SK-N-SH (cell line): ENCODE measurements around the gene PICALM. TPM values are rescaled to one million over a fixed set of nuclear protein-coding genes. Genes with fewer than 3 reads are reported as not detected.
"Not testable (repeated sequence)": the region's sequence is repeated elsewhere in the genome, so short reads cannot be mapped to it uniquely, and the experiment has no call there.

Experiments
- CTCF ChIA-PET: fragments of 300-600, 350-600 bp; formaldehyde crosslinking; extraction: SDS; loops from one replicate; lab custom pipeline; 2021; lab: Yijun Ruan, JAX
- POLR2A ChIA-PET: fragments of 350-600 bp; sonication (Branson Sonifier 250); formaldehyde crosslinking; extraction: SDS; loops from one replicate; lab custom pipeline; 2020; ENCODE audit warnings: antibody characterized with exemption, inconsistent platforms; lab: Yijun Ruan, JAX
- DNase-seq: peaks from one replicate; pipeline ENCODE4 v3.0.0; 2012
- H2AFZ ChIP-seq: fragments of 200-600 bp; sonication (generic); 2 replicates; pipeline ENCODE4 v1.8.1; 2016; ENCODE audit warnings: antibody characterized with exemption, mild to moderate bottlenecking, low read depth
- H3F3A ChIP-seq: fragments of 200-600 bp; sonication (generic); replicated peaks from 2 replicates; pipeline ENCODE3; 2016; ENCODE audit warnings: antibody characterized with exemption, mild to moderate bottlenecking; ENCODE audit not compliant: insufficient read depth
- H3K27ac ChIP-seq, 2 experiments: fragments of 200-500 bp in 1 of 2; fragments of 200-600 bp in 1 of 2; sonication (Bioruptor generic) in 1 of 2; sonication (generic), shearing (Covaris generic) in 1 of 2; 2 replicates each; pipeline versions ENCODE4 v1.5.1 to v1.6.1; 2014 to 2016; ENCODE audit warnings: low read depth in 2 of 2, inconsistent platforms in 1 of 2, low read length in 1 of 2, mild to moderate bottlenecking in 1 of 2, mixed read lengths in 1 of 2
- H3K27me3 ChIP-seq: fragments of 200-600 bp; sonication (generic), shearing (Covaris generic); 2 replicates; pipeline ENCODE4 v1.6.1; 2016; ENCODE audit warnings: mixed run types; ENCODE audit not compliant: insufficient read depth
- H3K36me3 ChIP-seq, 2 experiments: fragments of 200-500 bp in 1 of 2; fragments of 200-600 bp in 1 of 2; sonication (Bioruptor generic) in 1 of 2; sonication (generic) in 1 of 2; replicated peaks in 1 of 2; 2 replicates each; pipeline versions ENCODE3 to v1.5.1; 2014 to 2016; ENCODE audit warnings: low read length in 1 of 2, mild to moderate bottlenecking in 1 of 2; ENCODE audit not compliant: insufficient read depth in 2 of 2, control insufficient read depth in 1 of 2
- H3K4me1 ChIP-seq, 2 experiments: fragments of 200-500 bp in 1 of 2; fragments of 200-600 bp in 1 of 2; sonication (Bioruptor generic) in 1 of 2; sonication (generic), shearing (Covaris generic) in 1 of 2; 2 replicates each; pipeline versions ENCODE4 v1.5.1 to v1.6.1; 2014 to 2016; ENCODE audit warnings: low read depth in 1 of 2, low read length in 1 of 2, mixed run types in 1 of 2; ENCODE audit not compliant: insufficient read depth in 2 of 2, control insufficient read depth in 1 of 2
- H3K4me2 ChIP-seq: fragments of 200-600 bp; sonication (generic), shearing (Covaris generic); 2 replicates; pipeline ENCODE4 v1.6.1; 2017; ENCODE audit warnings: mixed run types
- H3K4me3 ChIP-seq, 2 experiments: fragments of 200-500 bp in 1 of 2; fragments of 200-600 bp in 1 of 2; sonication (Bioruptor generic) in 1 of 2; sonication (generic), shearing (Covaris generic) in 1 of 2; 2 replicates each; pipeline versions ENCODE4 v1.5.1 to v1.8.1; 2014 to 2016; ENCODE audit warnings: low read depth in 2 of 2, inconsistent platforms in 1 of 2, low read length in 1 of 2, mild to moderate bottlenecking in 1 of 2, mixed read lengths in 1 of 2, moderate library complexity in 1 of 2
- H3K79me2 ChIP-seq: fragments of 200-600 bp; sonication (generic); 2 replicates; pipeline ENCODE4 v1.8.1; 2017; ENCODE audit warnings: mild to moderate bottlenecking; ENCODE audit not compliant: insufficient read depth
- H3K9ac ChIP-seq: fragments of 200-600 bp; sonication (generic); 2 replicates; pipeline ENCODE4 v1.6.1; 2017; ENCODE audit warnings: mixed run types
- H3K9me2 ChIP-seq: fragments of 200-600 bp; sonication (generic); 2 replicates; pipeline ENCODE4 v1.6.1; 2017; ENCODE audit warnings: mixed run types
- H3K9me3 ChIP-seq: fragments of 200-600 bp; sonication (generic); 2 replicates; pipeline ENCODE4 v1.6.1; 2017; ENCODE audit warnings: mixed run types, mild to moderate bottlenecking, moderate library complexity
- H4K20me1 ChIP-seq: fragments of 200-600 bp; sonication (generic); 2 replicates; pipeline ENCODE4 v1.6.1; 2017; ENCODE audit warnings: mild to moderate bottlenecking, mixed run types; ENCODE audit not compliant: insufficient read depth
- FOSL2 ChIP-seq: IDR thresholded peaks from 2 replicates; pipeline ENCODE4 v1.4.0; 2012; ENCODE audit warnings: low read depth, mild to moderate bottlenecking, moderate library complexity, borderline replicate concordance
- JUND ChIP-seq: IDR thresholded peaks from 2 replicates; pipeline ENCODE4 v1.4.0; 2012
- TCF12 ChIP-seq: IDR thresholded peaks from 2 replicates; pipeline ENCODE4 v1.4.0; 2012
- WGBS: methylation state at CpG from one replicate; pipeline ENCODE4 v1.1.6; 2017; ENCODE audit warnings: low lambda C conversion rate; 5-methylcytosine and 5-hydroxymethylcytosine counted together
- polyA plus RNA-seq, 3 experiments: library from polyadenylated mRNA; depleted of rRNA; stranded (reverse); fragments of >200 nt; gene quantifications; 2 replicates each; pipeline ENCODE4 v1.2.3, GENCODE V29; 2012
- TF ChIP-seq, protein P1 (sequence below): IDR thresholded peaks from 2 replicates; pipeline ENCODE4 v1.6.1; 2012; ENCODE audit warnings: mild to moderate bottlenecking, low read depth, low read length, moderate library complexity

The PICALM gene
- polyA plus RNA-seq, 1 of the 3 experiments (the other 2 are of a cell fraction): 103 TPM

DNA sequence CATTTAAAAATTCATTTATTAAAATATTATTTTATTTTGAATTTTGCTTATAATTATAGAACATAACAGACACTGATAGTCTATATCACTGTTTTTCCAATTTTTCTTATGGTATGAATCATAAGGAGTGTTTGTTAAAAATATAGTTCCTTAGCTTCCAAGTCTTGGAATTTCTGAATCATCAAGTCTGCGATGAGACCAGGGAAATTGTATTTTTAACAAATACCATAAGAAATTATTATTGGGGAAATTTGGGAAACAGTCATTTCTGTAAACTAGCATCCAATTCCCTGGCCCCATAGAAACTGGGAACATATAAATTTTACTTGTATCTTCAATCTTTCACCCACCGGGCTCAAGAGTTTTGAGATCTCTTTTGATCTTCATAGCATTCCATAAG, 38.0 kb upstream of the PICALM start:
- Histone ChIP-seq H2AFZ (no peak overlapping the region), H3K9me3 (no peaks in the 10 kb centered on the region), H4K20me1 (no peaks in the 10 kb centered on the region), H3K27ac (peak overlapping the region in 1 of 2 experiments; percentile 66; a peak in 2 of 4 replicates), H3K4me3 (no peak overlapping the region), H3K9me2 (no peaks in the 10 kb centered on the region), H3F3A (peaks cover 20% of the 10 kb centered on the region), H3K79me2 (no peaks in the 10 kb centered on the region), H3K9ac (peak overlapping the region; percentile 5; the same call in 1 of the 2 replicates), H3K36me3 (no peaks in the 10 kb centered on the region), H3K4me1 (0 out of 4 replicates have a peak, but pooled peaks cover 0 to 4% of the 10 kb centered on the region in 2 experiments), H3K27me3 (no peaks in the 10 kb centered on the region), H3K4me2 (no peak overlapping the region)
- ChIA-PET CTCF (no interaction called here), POLR2A (no interaction called here)
- DNase-seq: no peak
- WGBS: 20% methylated on average over 2 of the region's 2 CpGs
- TF ChIP-seq, protein P1, sequence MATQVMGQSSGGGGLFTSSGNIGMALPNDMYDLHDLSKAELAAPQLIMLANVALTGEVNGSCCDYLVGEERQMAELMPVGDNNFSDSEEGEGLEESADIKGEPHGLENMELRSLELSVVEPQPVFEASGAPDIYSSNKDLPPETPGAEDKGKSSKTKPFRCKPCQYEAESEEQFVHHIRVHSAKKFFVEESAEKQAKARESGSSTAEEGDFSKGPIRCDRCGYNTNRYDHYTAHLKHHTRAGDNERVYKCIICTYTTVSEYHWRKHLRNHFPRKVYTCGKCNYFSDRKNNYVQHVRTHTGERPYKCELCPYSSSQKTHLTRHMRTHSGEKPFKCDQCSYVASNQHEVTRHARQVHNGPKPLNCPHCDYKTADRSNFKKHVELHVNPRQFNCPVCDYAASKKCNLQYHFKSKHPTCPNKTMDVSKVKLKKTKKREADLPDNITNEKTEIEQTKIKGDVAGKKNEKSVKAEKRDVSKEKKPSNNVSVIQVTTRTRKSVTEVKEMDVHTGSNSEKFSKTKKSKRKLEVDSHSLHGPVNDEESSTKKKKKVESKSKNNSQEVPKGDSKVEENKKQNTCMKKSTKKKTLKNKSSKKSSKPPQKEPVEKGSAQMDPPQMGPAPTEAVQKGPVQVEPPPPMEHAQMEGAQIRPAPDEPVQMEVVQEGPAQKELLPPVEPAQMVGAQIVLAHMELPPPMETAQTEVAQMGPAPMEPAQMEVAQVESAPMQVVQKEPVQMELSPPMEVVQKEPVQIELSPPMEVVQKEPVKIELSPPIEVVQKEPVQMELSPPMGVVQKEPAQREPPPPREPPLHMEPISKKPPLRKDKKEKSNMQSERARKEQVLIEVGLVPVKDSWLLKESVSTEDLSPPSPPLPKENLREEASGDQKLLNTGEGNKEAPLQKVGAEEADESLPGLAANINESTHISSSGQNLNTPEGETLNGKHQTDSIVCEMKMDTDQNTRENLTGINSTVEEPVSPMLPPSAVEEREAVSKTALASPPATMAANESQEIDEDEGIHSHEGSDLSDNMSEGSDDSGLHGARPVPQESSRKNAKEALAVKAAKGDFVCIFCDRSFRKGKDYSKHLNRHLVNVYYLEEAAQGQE: no peak
- TF ChIP-seq FOSL2: peak; percentile 49; the same call in 1 of the 2 replicates
- 0 out of 2 replicates have a peak, but pooled peaks have one; percentile 8 for TF ChIP-seq JUND
- TF ChIP-seq TCF12: no peak

DNA sequence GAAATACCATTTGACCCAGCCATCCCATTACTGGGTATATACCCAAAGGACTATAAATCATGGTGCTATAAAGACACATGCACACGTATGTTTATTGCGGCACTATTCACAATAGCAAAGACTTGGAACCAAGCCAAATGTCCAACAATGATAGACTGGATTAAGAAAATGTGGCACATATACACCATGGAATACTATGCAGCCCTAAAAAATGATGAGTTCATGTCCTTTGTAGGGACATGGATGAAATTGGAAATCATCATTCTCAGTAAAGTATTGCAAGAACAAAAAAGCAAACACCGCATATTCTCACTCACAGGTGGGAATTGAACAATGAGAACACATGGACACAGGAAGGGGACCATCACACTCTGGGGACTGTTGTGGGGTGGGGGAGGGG, 37.1 kb upstream of the PICALM start:
- DNase-seq, H3K79me2 ChIP-seq, POLR2A ChIA-PET, H3K27ac ChIP-seq, H3K9me3 ChIP-seq, H3K9ac ChIP-seq, H3K27me3 ChIP-seq, H3K9me2 ChIP-seq, H2AFZ ChIP-seq, H3K4me2 ChIP-seq, H4K20me1 ChIP-seq, H3K36me3 ChIP-seq, CTCF ChIA-PET, H3K4me3 ChIP-seq, H3K4me1 ChIP-seq: not testable (repeated sequence)
- WGBS: 74% methylated on average over 3 of the region's 3 CpGs
- H3F3A ChIP-seq: peaks cover 28% of the 10 kb centered on the region

DNA sequence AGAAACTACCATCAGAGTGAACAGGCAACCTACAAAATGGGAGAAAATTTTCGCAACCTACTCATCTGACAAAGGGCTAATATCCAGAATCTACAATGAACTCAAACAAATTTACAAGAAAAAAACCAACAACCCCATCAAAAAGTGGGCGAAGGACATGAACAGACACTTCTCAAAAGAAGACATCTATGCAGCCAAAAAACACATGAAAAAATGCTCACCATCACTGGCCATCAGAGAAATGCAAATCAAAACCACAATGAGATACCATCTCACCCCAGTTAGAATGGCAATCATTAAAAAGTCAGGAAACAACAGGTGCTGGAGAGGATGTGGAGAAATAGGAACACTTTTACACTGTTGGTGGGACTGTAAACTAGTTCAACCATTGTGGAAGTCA, 36.7 kb upstream of the PICALM start:
- H3K9me2 ChIP-seq, H3K79me2 ChIP-seq, H4K20me1 ChIP-seq, H3K27me3 ChIP-seq, H3K4me1 ChIP-seq, POLR2A ChIA-PET, H3K27ac ChIP-seq, H3K9me3 ChIP-seq, CTCF ChIA-PET, H3K36me3 ChIP-seq, DNase-seq, H3K4me2 ChIP-seq, H3K4me3 ChIP-seq, H2AFZ ChIP-seq, H3K9ac ChIP-seq: not testable (repeated sequence)
- peaks cover 31% of the 10 kb centered on the region for H3F3A ChIP-seq
- no CpG with 5 or more reads among the region's 2 CpGs for WGBS
